NCI-H1092 treated with DMSO at 0.1 percent for 48 hours (cell line): ENCODE data around the gene PET100.

Source experiments
- DNase-seq: peaks from one replicate; lab custom pipeline; 2025; lab: John Stamatoyannopoulos, UW

Gene PET100

DNA sequence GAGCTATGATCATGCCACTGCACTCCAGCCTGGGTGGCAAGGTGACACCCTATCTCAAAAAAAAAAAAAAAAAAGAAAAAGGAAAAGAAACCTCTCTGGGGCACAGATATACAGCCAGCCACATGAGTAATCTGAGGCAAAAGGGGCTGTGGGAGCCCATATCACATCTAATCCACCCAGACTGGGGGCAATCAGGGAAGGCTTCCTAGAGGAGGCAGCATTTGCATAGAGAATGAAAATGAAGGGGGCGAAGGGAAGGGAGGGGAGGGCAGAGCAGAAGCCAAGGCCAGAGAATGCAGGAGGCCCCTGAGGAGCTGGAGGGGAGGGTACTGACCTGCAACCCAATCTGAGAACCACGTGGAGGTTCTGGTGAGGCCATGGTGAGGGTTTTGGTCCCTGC lies 20.6 kb downstream of the PET100 start:
- DNase-seq: no peak

DNA sequence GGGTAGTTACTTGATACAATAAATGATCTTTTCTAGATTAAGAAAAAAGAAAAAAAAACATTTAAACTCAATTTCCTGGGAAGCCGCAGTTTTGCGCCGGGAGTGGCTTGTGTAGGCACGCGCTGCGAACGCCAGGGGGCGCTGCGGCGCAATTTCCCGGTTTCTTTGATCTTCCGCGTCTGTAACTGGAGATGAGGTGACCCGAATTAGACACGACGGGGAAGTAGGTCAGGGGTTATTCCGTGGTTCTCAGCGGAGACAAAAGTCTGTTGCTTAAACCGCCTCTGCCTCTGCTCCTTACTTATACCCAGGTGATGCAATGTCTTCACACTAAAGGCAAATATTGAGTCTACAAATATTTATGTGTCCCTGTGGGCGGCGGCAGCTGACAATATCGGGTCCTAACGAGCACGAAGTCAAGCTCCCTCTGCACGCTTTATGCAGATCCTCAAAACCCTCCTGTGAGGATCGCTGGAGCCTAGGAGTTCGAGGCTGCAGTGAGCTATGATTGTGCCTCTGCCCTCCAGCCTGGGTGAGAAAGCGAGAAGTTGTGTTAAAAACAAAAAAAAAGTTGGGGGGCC lies 22.6 kb downstream of the PET100 start:
- peak; percentile 54 for DNase-seq

DNA sequence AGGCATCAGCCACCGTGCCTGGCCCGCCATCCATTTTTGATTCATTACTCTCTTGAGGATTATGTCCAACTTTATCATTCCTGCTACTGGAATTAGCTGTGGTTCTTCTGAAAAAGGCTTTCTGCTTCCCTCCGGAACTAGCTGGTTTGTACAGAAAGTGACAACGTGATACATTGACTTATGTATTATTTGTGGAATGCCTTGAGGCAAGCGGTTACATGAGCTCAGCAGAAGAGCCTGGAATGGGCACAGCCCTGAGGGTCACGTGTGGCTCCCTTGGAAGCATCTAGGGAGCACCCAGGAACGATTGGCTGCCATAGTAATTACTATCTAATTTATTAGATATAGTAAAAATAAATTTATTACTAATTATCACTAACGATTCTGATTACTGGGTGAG lies 24.8 kb downstream of the PET100 start:
- no peak for DNase-seq

DNA sequence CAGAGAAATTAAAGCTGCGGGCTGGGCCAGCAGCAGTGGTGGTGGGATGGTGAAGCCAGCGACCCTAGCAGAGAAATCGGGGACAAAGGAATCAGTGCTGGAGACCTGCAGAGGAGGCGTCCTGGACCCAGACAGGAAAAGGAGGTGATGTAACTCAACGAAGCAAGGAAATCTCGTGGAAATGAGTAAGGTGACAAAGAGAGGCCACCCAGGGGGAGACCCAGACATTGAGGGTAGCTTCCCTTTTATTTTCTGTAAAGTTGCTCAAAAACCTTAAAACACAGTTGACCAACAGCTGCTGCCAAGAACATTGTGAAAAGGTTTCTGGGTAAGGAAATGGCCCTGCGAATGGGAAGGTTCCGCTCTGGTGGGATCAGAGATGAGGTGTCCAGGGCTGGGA lies 26.0 kb downstream of the PET100 start:
- DNase-seq: no peak

DNA sequence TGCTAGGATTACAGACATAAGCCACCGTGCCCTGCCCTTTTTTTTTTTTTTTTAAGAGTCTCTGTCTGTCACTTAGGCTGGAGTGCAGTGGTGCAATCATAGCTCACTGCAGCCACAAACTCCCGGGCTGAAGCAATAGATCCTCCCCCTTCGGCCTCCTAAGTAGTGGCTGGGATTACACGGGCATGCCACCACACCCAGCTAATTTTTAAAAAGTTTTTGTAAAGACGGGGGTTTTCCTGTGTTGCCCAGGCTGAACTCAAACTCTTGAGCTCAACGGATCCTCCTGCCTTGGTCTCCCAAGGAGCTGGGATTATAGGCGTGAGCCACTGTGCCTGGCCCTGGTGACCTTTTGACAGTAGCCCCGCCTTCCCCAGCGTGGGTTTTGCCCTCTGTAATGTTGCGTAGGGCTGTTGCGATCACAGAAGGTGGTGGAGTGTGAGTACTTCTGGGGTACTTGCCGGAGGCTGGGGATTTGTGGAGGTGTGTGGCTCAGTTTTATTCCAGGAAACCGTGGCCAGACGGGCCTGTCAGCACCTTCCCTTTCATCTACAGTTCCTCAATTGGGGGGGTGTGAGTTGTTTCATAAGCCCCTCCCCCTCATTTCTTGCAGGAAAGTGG lies 27.6 kb downstream of the PET100 start:
- DNase-seq: no peak

DNA sequence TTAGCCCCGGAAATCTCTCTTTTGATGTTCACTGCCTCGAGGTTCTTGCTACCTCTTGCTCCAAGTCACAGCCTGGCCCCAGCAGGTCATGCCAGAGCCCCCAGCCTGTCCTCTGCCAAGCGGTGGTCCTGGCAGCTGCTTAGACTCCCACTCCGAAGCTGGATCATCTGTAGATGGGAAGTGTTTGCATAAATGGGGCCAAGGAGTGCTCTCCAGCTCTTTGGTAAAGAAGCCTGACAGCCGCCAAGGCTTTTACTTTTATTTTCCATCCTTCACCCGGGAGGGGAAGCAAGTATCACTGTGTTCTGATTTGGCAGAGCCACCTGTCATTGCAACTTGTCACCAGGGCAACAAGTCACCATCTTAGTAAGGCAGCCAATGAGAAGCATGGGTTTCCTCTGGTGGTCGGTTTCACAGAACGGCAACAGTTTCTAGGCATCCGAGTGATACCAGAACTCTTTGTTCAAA lies 28.7 kb downstream of the PET100 start:
- peak; percentile 18 for DNase-seq

DNA sequence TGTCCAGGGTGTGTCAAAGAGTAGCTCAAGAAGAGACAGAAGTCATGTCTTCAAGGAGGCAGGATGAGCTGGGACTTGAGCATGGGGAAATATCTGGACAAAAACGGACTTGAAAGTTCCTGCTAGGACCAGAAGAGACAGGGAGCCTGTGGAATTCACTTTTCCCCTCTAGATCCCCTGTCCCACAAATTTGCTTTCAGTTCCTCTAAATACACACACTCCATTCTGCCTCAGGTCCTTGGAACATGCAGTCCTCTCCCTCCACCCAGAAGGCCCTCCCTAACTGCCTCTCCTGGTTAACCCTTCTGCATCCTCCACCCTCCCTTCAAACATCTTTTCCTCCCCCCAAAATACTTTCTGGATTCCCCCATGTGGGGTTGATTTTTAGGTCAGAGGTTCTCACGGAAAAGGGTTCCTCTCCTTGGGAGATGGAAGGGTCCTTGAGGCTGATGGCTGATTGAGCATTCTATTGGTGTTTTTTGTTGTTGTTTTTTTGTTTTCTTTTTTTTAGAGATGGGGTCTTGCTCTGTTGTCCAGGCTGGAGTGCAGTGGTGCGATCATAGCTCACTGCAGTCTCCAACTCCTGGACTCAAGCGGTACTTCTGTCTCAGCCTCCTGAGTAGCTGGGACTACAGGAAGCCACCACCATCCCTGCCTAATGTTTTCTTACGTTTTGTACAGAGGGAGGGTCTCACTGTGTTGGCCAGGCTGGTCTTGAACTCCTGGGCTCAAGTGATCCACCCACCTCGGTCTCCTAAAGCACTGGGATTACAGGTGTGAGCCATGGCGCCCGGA lies 32.3 kb downstream of the PET100 start:
- no peak for DNase-seq

DNA sequence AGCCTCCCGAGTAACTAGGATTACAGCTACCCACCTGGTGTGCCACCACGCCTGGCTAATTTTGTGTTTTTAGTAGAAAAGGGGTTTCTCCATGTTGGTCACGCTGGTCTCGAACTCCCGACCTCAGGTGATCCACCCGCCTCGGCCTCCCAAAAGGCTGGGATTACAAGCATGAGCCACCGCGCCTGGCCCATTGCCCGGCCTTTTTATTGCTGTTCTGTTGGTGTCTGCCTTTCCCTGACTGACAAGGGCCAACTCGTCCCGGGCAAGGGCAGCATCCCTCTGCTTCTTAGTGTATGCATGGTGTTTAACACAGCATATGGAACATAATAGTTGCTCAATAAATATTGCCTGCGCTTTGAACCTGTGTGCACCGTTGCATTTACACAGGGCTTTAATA lies 33.1 kb downstream of the PET100 start:
- DNase-seq: no peak

DNA sequence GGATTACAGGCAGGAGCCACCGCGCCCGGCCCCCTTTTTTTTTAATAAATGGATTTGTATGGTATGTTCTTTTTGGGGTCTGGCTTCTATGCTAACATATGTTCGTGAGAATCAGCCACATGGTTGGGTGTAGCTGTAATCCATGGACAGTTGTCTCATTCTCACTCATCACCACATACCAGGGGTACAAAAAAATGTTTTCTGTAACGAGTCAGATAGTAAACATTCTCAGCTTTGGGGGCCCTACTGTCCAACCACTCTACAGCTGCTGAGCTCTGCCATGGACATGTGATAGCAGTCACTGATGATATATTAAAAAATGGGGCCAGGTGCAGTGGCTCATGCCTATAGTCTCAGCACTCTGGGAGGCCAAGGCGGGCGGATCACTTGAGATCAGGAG lies 34.1 kb downstream of the PET100 start:
- DNase-seq: no peak

DNA sequence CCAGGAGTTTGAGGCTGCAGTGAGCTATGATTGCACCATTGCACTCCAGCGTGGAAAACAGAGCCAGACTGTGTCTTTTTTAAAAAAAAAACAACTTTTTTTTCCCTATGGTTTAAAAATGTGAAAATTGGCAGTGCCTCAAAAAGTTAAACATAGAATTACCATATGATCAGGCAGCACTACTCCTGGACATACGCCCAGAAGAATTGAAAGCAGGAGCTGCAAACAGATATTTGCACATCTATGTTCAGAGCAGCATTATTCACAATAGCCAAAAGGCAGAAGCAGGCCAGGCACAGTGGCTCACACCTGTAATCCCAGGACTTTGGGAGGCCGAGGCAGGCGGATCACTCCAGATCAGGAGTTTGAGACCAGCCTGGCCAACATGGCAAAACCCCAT lies 35.5 kb downstream of the PET100 start:
- DNase-seq: no peak

DNA sequence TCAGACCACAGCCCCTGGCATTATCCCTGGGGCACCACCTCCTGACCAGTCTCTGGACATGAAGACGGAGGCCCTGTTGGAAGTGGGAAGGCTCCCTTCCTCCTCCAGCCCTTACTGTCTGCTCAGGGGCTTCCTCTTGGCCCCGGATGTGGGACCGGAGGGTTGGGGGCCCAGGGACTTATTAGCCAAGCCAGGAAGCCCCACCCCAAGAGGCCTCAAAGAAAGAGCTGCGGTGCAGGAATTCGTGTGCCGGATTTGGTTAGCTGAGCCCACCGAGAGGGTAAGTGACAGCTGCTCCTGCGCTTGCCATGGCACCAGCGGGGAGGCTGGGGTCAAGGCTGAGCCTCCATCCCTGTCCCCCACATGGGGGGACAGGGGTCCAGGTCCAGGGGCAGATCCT lies 39.2 kb downstream of the PET100 start, which contains the start of gene RETN:
TSS of gene RETN (plus strand) at position 208 of the 400 bp plus-strand sequence. CDS start 278 bp downstream, outside the sequence.
- DNase-seq: no peak

DNA sequence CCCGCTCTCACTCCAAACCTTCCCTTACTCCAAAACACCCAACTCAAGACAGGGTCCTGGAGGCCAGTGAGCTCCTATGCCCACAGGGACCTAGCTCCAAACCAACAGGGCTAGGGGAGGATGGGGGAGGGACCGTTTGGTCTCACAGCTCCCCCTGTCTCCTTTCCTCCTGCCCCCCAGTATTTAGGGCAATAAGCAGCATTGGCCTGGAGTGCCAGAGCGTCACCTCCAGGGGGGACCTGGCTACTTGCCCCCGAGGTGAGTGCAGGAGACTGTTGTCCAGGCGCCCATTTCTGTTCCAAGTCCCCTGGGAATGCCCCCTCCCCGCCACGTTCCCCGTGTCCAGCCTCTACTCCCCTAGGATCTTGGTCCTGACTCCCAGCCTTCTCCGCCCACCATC lies 40.0 kb downstream of the PET100 start:
- DNase-seq: no peak

DNA sequence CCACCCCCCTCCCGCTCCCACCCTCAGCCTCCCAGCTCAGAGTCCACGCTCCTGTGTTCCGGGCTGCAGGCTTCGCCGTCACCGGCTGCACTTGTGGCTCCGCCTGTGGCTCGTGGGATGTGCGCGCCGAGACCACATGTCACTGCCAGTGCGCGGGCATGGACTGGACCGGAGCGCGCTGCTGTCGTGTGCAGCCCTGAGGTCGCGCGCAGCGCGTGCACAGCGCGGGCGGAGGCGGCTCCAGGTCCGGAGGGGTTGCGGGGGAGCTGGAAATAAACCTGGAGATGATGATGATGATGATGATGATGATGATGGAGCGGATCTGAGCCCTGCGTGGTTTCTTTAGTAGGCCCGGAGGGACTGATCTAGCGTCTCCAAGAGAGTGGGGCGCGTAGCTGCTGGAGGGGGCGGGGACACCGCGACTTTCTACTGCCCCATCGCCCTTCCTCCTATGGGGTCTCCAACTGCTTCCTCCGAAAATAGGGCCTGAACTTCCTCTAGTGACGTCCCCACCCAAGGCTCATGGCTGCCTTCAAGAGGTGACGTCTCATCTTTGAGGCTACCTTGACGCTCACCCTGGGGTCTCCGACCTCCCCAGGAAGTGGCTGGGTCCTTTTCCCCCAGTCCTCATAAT lies 40.7 kb downstream of the PET100 start:
- no peak for DNase-seq

DNA sequence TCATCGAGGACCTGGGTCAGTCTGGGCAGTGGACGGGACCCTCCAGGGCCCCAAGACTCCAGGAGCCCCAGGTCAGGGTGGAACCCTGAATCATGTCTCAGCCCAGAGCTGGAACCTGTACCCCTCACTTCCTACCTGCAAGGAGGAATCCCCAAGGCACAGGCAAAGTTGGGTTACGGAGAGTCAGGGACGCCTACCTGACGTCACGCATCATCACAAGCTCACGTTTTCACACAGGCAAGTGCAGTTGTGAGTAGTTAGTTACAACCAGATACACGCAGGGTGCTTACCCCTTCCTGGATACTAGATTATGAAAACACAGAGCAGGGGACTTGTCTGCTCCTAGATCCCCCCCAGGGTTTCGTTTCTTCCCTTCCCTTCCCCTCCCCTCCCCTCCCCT lies 41.2 kb downstream of the PET100 start:
- DNase-seq: no peak

DNA sequence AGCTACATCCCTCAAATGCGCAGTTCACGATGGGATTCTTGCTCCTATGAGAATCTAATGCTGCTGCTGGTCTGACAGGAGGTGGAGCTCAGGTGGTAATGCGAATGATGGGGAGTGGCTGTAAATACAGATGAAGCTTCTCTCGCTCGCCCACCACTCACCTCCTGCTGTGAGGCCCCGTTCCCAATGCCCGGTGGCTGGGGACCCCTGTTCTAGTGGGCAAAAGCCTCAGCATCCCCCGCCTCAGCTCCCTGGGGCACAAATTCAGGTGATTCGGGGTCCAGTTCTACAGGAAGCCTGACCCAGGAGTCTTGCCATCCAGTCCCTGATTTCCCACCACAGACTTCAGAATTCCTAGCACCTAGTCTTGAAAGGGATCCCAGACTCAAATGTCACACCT lies 42.9 kb downstream of the PET100 start:
- DNase-seq: no peak

DNA sequence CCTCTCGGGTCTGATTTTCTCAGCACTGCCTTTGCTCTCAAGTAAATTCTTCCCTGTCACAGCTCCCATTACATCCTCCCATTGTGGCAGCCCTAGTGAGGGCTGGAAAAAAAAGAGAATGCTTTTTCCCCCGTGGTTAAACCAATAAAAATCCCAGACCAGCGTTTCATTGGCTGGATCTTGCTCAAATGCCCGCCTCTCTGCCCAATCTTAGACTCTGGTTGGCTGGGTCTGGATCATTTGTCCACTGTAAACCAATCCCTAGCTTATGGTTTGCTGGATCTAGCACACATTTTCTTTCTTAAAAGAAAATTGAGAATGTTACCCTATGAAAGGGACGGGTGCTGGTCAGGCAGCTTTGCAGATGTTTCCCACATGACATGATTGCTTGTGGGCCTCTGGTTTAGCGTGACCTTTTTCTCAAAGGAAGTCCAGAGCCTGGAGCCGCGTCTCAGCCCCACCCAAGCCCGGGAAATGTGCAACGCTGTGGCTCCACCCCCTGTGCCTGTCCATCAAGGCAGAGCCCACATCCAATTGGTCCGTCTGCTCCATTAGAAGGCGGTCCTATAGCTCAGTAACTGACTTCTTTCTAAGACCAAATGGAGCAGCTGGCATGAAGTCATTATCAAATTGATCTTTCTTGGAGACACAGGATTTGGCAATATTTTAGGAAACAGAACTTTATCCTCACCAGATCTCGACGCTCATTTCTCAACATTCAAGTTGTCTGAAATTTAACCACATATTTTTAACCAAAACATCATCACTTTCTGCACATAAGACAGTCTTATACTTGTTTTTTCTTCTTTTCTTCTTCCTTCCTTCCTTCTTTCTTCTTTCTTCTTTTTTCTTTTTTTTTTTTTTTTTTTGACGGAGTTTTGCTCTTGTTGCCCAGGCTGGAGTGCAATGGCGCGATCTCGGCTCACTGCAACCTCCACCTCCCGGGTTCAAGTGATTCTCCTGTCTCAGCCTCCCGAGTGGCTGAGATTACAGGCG lies 44.7 kb downstream of the PET100 start:
- DNase-seq: peak; percentile 11

DNA sequence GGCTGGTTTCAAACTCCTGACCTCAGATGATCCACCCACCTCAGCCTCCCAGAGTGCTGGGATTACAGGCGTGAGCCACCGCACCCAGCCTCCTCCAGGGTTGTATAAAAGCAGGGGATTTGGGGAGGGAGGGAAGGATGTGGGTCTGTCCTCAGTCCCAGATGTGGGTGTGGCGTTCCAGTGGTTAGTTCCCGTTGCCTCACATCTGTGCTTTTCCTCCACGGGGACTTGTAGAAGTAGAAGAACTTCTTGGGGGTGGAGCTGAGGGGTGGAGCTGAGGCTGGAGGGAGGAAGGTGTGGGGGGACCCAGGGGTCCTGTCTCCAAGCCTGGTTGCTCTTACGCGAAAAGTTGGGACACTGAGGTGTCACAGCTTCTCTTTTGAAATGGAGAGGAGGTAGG lies 46.8 kb downstream of the PET100 start:
- no peak for DNase-seq

DNA sequence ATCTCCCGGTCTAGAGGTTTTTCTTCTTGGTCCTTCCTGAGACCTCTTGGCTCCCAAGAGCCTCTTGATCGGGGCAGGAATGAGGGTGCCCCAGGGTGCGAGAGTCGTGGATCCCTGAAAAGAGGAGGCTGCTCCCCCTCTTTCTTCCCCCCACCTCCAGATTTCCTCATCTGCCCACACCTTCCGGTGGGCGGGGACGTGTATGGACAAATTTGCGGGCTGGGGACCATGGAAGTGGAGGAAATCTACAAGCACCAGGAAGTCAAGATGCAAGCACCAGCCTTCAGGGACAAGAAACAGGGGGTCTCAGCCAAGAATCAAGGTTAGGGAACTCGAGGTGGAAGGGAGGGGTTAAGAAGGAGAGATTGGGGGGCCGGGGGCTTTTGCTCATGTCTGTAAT lies 47.3 kb downstream of the PET100 start, which contains the start of gene MCEMP1:
TSS of gene MCEMP1 (plus strand) at position 237 of the 400 bp plus-strand sequence. CDS start at position 268, 31 bp downstream.
- no peak for DNase-seq

DNA sequence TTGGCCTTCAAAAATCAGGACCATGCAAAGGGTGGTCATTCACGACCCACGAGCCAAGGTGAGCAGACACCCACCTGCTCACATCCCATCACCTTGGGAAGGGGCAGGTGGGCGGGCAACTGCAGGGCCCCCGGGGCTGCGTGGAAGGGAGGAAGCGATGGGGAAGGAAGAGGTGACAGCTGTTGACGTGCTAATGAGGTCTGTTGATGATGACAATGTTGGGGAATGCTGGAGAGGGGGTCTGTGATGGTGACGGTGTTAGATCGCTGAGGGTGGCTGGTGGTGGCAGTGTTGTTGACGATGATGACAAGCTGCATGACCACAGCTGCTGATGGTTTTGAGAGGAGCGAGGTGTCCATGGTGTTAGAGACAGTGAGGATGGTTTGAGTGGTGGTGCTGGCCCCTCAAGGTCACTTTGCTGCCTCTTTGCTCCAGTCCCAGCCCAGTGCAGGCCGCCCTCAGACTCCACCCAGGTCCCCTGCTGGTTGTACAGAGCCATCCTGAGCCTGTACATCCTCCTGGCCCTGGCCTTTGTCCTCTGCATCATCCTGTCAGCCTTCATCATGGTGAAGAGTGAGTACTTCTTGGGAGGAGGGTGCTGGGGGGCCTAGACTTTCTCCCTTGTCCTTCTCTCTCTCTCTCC lies 48.2 kb downstream of the PET100 start:
- DNase-seq: no peak

DNA sequence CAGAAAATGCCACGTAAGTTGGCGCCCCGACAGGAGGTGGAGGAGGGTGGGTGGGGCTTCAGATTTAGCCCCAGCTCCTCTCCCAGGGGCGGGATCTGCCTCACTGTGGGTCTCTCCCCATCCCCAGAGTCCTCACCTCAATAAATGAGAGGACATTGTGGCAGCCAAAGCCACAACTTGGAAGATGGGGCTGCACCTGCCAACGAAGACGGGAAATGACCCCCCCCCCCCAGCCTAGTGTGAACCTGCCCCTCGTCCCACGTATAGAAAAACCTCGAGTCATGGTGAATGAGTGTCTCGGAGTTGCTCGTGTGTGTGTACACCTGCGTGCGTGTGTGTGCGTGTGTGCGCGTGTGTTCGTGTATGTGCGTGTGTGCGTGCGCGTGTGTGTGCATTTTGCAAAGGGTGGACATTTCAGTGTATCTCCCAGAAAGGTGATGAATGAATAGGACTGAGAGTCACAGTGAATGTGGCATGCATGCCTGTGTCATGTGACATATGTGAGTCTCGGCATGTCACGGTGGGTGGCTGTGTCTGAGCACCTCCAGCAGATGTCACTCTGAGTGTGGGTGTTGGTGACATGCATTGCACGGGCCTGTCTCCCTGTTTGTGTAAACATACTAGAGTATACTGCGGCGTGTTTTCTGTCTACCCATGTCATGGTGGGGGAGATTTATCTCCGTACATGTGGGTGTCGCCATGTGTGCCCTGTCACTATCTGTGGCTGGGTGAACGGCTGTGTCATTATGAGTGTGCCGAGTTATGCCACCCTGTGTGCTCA lies 49.6 kb downstream of the PET100 start:
- DNase-seq: peak; percentile 2
